Measurements from ENCODE around the gene NKD1. TPM values are rescaled to one million over a fixed set of nuclear protein-coding genes. Genes with fewer than 3 reads are reported as not detected.

The NKD1 gene
- total RNA-seq, 4 donors from 2014 or later = 37.1 to 87.8 (median 54.1) TPM

GRCh38 chr16:50523710-50524109 lies 24.5 kb upstream of the NKD1 start:
- peak; percentile 62 for DNase-seq (ENCODE audit: extremely low spot score)

DNA sequence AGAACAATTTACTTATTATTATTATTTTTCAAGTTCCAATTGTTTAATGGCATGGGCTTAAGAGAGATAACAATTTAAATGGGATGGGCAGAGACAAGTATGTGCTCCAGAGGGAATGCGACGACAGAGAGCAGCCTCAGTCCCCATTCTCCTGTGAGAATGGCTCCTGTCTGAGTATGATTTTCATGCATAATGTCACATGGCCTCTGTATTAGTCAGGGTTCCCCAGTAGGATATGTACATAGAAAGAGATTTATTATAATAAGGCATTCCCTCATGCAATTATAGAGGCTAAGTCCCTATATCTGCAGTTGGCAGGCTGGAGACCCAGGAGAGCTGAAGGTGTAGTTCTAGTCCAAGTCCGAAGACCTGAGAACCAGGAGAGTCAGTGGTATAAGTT lies 22.9 kb upstream of the NKD1 start:
- Histone ChIP-seq H3K36me3 (no peaks in the 10 kb centered on the region), H3K9me3 (peaks cover 0 to 14% (median 7%) of the 10 kb centered on the region in 4 donors), H3K4me1 (no peaks in the 10 kb centered on the region), H3K27me3 (peaks cover 0 to 5% (median 0%) of the 10 kb centered on the region in 4 donors), H3K27ac (replicated peaks in 1 of 4) (no peak overlapping the region), H3K4me3 (no peak overlapping the region)
- WGBS = 94% methylated on average over 3 of the region's 3 CpGs
- TF ChIP-seq CTCF (IDR thresholded peaks at IDR 0.05) (no peak), POLR2A (IDR thresholded peaks at IDR 0.05; ENCODE audit: low read depth) (no peak), EP300 (IDR thresholded peaks at IDR 0.05) (no peak), POLR2AphosphoS5 (IDR thresholded peaks at IDR 0.05) (no peak)
- intact Hi-C loops (cut with DNase I) = no loop called here
- DNase-seq (ENCODE audit: extremely low spot score) = peak; percentile 62

More at GRCh38 chr16:50523710-50524109, 24.5 kb upstream of the NKD1 start:
- H3K9me3 ChIP-seq = no peaks in the 10 kb centered on the region
- intact Hi-C loops (cut with DNase I) = no loop called here
- no peak overlapping the region for H3K27ac ChIP-seq (replicated peaks in 1 of 4)
- H3K4me3 ChIP-seq = no peak overlapping the region
- peaks cover 0 to 5% (median 0%) of the 10 kb centered on the region in 4 donors for H3K27me3 ChIP-seq
- no peaks in the 10 kb centered on the region for H3K4me1 ChIP-seq
- TF ChIP-seq POLR2A (IDR thresholded peaks at IDR 0.05; ENCODE audit: low read depth) = no peak
- TF ChIP-seq POLR2AphosphoS5 (IDR thresholded peaks at IDR 0.05) = no peak
- TF ChIP-seq EP300 (IDR thresholded peaks at IDR 0.05) = no peak
- no peak for TF ChIP-seq CTCF (IDR thresholded peaks at IDR 0.05)
- 91% methylated on average over 7 of the region's 7 CpGs for WGBS
- no peaks in the 10 kb centered on the region for H3K36me3 ChIP-seq

GRCh38 chr16:50525716-50526115 lies 22.5 kb upstream of the NKD1 start:
- intact Hi-C loops (cut with DNase I) = no loop called here
- no peak overlapping the region for H3K27ac ChIP-seq (replicated peaks in 1 of 4)
- H3K4me1 ChIP-seq = no peaks in the 10 kb centered on the region
- H3K36me3 ChIP-seq = no peaks in the 10 kb centered on the region
- 91% methylated on average over 6 of the region's 6 CpGs for WGBS
- H3K27me3 ChIP-seq = peaks cover 0 to 5% (median 0%) of the 10 kb centered on the region in 4 donors
- peaks cover 0 to 15% (median 7%) of the 10 kb centered on the region in 4 donors for H3K9me3 ChIP-seq
- no peak overlapping the region for H3K4me3 ChIP-seq
- TF ChIP-seq POLR2A (IDR thresholded peaks at IDR 0.05; ENCODE audit: low read depth) (no peak), POLR2AphosphoS5 (IDR thresholded peaks at IDR 0.05) (no peak), EP300 (IDR thresholded peaks at IDR 0.05) (no peak), CTCF (IDR thresholded peaks at IDR 0.05) (no peak)
- DNase-seq (ENCODE audit: extremely low spot score) = peak; percentile 74

- H3K27me3 ChIP-seq = peaks cover 0 to 5% (median 0%) of the 10 kb centered on the region in 4 donors
- WGBS = 80% methylated on average over 4 of the region's 4 CpGs
- H3K27ac ChIP-seq (replicated peaks in 1 of 4) = no peak overlapping the region
- intact Hi-C loops (cut with DNase I) = no loop called here
- no peaks in the 10 kb centered on the region for H3K4me1 ChIP-seq
- no peak for TF ChIP-seq POLR2AphosphoS5 (IDR thresholded peaks at IDR 0.05)
- TF ChIP-seq POLR2A (IDR thresholded peaks at IDR 0.05; ENCODE audit: low read depth) = no peak
- no peak for TF ChIP-seq CTCF (IDR thresholded peaks at IDR 0.05)
- TF ChIP-seq EP300 (IDR thresholded peaks at IDR 0.05) = no peak
- peak; percentile 89 for DNase-seq (ENCODE audit: extremely low spot score)
- peaks cover 0 to 15% (median 7%) of the 10 kb centered on the region in 4 donors for H3K9me3 ChIP-seq
- no peak overlapping the region for H3K4me3 ChIP-seq
- H3K36me3 ChIP-seq = no peaks in the 10 kb centered on the region
Observed at GRCh38 chr16:50526249-50526648, 21.9 kb upstream of the NKD1 start.

DNA sequence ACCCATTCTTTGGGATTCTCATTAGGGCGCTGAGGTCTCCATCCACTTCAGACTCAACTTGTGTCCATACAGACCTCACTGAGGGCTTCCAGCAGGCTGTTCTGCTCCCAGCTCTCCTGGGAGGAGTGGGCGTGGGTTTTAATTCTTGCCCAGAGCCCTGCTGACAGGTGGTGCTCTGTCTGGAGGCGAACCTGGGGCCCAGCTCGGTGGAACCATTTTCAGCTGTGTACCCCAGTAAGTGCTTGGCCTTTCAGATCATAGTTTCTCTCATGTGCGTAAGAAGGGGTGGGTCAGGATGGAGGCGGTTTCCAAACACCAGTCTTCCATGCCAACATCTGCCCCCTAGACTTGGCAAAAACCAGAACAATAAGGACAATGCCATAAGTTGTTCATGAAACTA lies 21.4 kb upstream of the NKD1 start:
- Histone ChIP-seq H3K36me3 (no peaks in the 10 kb centered on the region), H3K27ac (replicated peaks in 1 of 4) (no peak overlapping the region), H3K4me3 (no peak overlapping the region), H3K27me3 (peaks cover 0 to 5% (median 0%) of the 10 kb centered on the region in 4 donors), H3K9me3 (peaks cover 0 to 15% (median 7%) of the 10 kb centered on the region in 4 donors), H3K4me1 (no peaks in the 10 kb centered on the region)
- 89% methylated on average over 6 of the region's 6 CpGs for WGBS
- no peak for TF ChIP-seq EP300 (IDR thresholded peaks at IDR 0.05)
- no peak for TF ChIP-seq POLR2AphosphoS5 (IDR thresholded peaks at IDR 0.05)
- TF ChIP-seq CTCF (IDR thresholded peaks at IDR 0.05) = no peak
- no peak for TF ChIP-seq POLR2A (IDR thresholded peaks at IDR 0.05; ENCODE audit: low read depth)
- intact Hi-C loops (cut with DNase I) = no loop called here
- DNase-seq (ENCODE audit: extremely low spot score) = peak; percentile 47
